ENCODE results near the gene PAXX.
"Not testable (repeated sequence)": the region's sequence is repeated elsewhere in the genome, so short reads cannot be mapped to it uniquely, and the experiment has no call there.

The PAXX gene

GRCh38 chr9:136983167-136983566, 9.1 kb upstream of the PAXX start:
- DNase-seq, result no peak

- DNase-seq, result no peak
Observed at GRCh38 chr9:136983656-136984314, 8.4 kb upstream of the PAXX start.

- no peak for DNase-seq
Observed at GRCh38 chr9:136984464-136985026, 7.7 kb upstream of the PAXX start.

- no peak for DNase-seq
Observed at GRCh38 chr9:136985027-136985602, 7.1 kb upstream of the PAXX start.

- DNase-seq, result no peak
Observed at GRCh38 chr9:136985853-136986252, 6.4 kb upstream of the PAXX start.

GRCh38 chr9:136988872-136989271, 3.4 kb upstream of the PAXX start:
- DNase-seq, result no peak

GRCh38 chr9:136990242-136990911, 1.8 kb upstream of the PAXX start:
- no peak for DNase-seq

- no peak for DNase-seq
Observed at GRCh38 chr9:136992819-136993369, 672 bp downstream of the PAXX start.

GRCh38 chr9:136994180-136994887, 2.1 kb downstream of the PAXX start:
- no peak for DNase-seq

GRCh38 chr9:136994888-136995230, 2.6 kb downstream of the PAXX start:
- DNase-seq, result no peak

- DNase-seq, result no peak
Observed at GRCh38 chr9:136995362-136995761, 3.1 kb downstream of the PAXX start.

- DNase-seq, result no peak
Observed at GRCh38 chr9:136995772-136996311, 3.6 kb downstream of the PAXX start.

GRCh38 chr9:136996361-136997292, 4.4 kb downstream of the PAXX start, which contains the start of gene CLIC3:
Gene CLIC3, minus strand, starts transcription at chr9:136996568. Its CDS starts 25 bp downstream, at chr9:136996543.
- DNase-seq, result no peak

- no peak for DNase-seq
Observed at GRCh38 chr9:136997371-136997770, 5.1 kb downstream of the PAXX start.

GRCh38 chr9:136997830-136998234, 5.6 kb downstream of the PAXX start:
- DNase-seq, result no peak

GRCh38 chr9:137000177-137000930, 8.1 kb downstream of the PAXX start:
- DNase-seq, result peak; percentile 65

GRCh38 chr9:137001857-137002645, 9.8 kb downstream of the PAXX start:
- no peak for DNase-seq

- no peak for DNase-seq
Observed at GRCh38 chr9:137002646-137003041, 10.4 kb downstream of the PAXX start.

GRCh38 chr9:137004285-137004684, 12.1 kb downstream of the PAXX start:
- not testable (repeated sequence) for DNase-seq
